Measurements from ENCODE around the gene C2CD5.

- TF ChIP-seq CTCF (IDR thresholded peaks at IDR 0.05; ENCODE audit: low read length): no peak
- TF ChIP-seq EZH2phosphoT487 (IDR thresholded peaks at IDR 0.05; ENCODE audit: low read length): no peak
- no peak for TF ChIP-seq EZH2 (optimal IDR thresholded peaks at IDR 0.05; ENCODE audit: low read depth, low read length)
Observed at GRCh38 chr12:22576065-22576464, 31.7 kb upstream of the C2CD5 start.
